SU-DHL-6 (cell line): Measurements from ENCODE around the gene ZNF148.

ENCODE experiments used
- H2AFZ ChIP-seq: fragments of 200-600 bp; sonication (generic); 2 replicates; pipeline ENCODE4 v1.6.1; 2014; ENCODE audit warnings: low read depth, mild to moderate bottlenecking, moderate library complexity, mixed read lengths, antibody characterized with exemption, low read length; ENCODE audit not compliant: severe bottlenecking
- H3F3A ChIP-seq: fragments of 200-600 bp; shearing (Covaris generic); 2 replicates; pipeline ENCODE4 v1.6.0; 2016; ENCODE audit warnings: antibody characterized with exemption, mild to moderate bottlenecking; ENCODE audit not compliant: insufficient read depth
- H3K27ac ChIP-seq: fragments of 200-600 bp; sonication (generic); 2 replicates; pipeline ENCODE4 v1.5.1; 2016; ENCODE audit warnings: low read depth, mild to moderate bottlenecking, low read length, moderate library complexity, mixed read lengths
- H3K27me3 ChIP-seq: fragments of 200-600 bp; sonication (generic), shearing (Covaris generic); 2 replicates; pipeline ENCODE4 v1.6.0; 2014; ENCODE audit warnings: mild to moderate bottlenecking, low read length
- H3K36me3 ChIP-seq: fragments of 200-600 bp; sonication (generic); 2 replicates; pipeline ENCODE4 v1.6.1; 2014; ENCODE audit warnings: mild to moderate bottlenecking, low read length, mixed read lengths
- H3K4me2 ChIP-seq: fragments of 300-600, 200-600 bp; shearing (Covaris generic), sonication (generic); 2 replicates; pipeline ENCODE4 v1.6.0; 2014; ENCODE audit warnings: low read length, low read depth, mild to moderate bottlenecking; ENCODE audit not compliant: poor library complexity, severe bottlenecking
- H3K4me3 ChIP-seq: fragments of 200-600 bp; sonication (generic); 2 replicates; pipeline ENCODE4 v1.5.1; 2014; ENCODE audit warnings: antibody characterized with exemption, low read length, mild to moderate bottlenecking, mixed read lengths; ENCODE audit not compliant: insufficient read depth, poor library complexity, severe bottlenecking
- H3K79me2 ChIP-seq: fragments of 200-600 bp; sonication (generic); 2 replicates; pipeline ENCODE4 v1.6.1; 2014; ENCODE audit warnings: mild to moderate bottlenecking, low read length, moderate library complexity; ENCODE audit not compliant: insufficient read depth
- H3K9ac ChIP-seq: fragments of 200-600 bp; sonication (generic); 2 replicates; pipeline ENCODE4 v1.7.0; 2014; ENCODE audit warnings: mild to moderate bottlenecking, low read length
- H3K9me2 ChIP-seq: fragments of 200-600 bp; sonication (generic); replicated peaks from 2 replicates; pipeline ENCODE4 v1.6.1; 2014; ENCODE audit warnings: low read length; ENCODE audit not compliant: insufficient read depth
- H3K9me3 ChIP-seq: fragments of 200-600 bp; sonication (generic); 2 replicates; pipeline ENCODE4 v1.6.1; 2014; ENCODE audit warnings: low read length, mixed read lengths; ENCODE audit not compliant: insufficient read depth
- H4K20me1 ChIP-seq: fragments of 200-600 bp; sonication (generic); 2 replicates; pipeline ENCODE4 v1.6.1; 2014; ENCODE audit warnings: low read depth, mild to moderate bottlenecking, antibody characterized with exemption, low read length, moderate library complexity, mixed read lengths
- EZH2phosphoT487 ChIP-seq: fragments of 200-600 bp; sonication (generic), shearing (Covaris generic); conservative IDR thresholded peaks from 2 replicates; pipeline ENCODE4 v1.6.1; 2018; ENCODE audit warnings: mild to moderate bottlenecking, antibody characterized with exemption, low read length, moderate library complexity, mixed read lengths
- TF ChIP-seq, protein P1 (sequence below): fragments of 200-600 bp; sonication (generic); IDR thresholded peaks from one replicate; pipeline ENCODE4 v1.5.1; 2017; ENCODE audit warnings: antibody characterized with exemption, mild to moderate bottlenecking, low read length, moderate library complexity; ENCODE audit not compliant: insufficient read depth, poor library complexity, severe bottlenecking

Gene ZNF148

DNA sequence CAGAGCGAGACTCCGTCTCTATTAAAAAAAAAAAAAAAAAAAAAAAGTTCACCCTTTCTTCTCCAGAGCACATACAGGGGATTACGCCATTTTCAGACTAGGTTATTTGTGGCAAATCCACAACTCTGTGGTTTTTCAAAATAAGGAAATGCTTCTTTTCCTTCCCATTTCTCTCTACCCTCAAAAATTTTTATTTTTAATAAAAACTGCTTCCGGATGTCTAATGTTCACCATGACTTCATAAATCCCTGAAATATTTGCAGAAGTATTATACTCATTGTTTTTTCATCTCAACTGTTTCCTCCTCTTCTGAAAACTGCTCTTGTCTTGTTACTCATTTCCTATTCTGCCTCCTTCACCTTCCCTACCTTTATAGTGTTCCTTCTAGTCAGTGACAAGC is 117.6 kb downstream of the ZNF148 start:
- Histone ChIP-seq H2AFZ (no peak overlapping the region), H4K20me1 (no peaks in the 10 kb centered on the region), H3K9ac (no peak overlapping the region), H3K79me2 (no peaks in the 10 kb centered on the region), H3K4me2 (no peak overlapping the region), H3K9me3 (no peaks in the 10 kb centered on the region), H3K4me3 (no peak overlapping the region), H3K27me3 (no peaks in the 10 kb centered on the region), H3K9me2 (no peaks in the 10 kb centered on the region), H3F3A (no peaks in the 10 kb centered on the region; the same call in 1 of the 2 replicates), H3K36me3 (peaks cover 8% of the 10 kb centered on the region; the same call in 1 of the 2 replicates), H3K27ac (no peak overlapping the region)
- TF ChIP-seq, protein P1, sequence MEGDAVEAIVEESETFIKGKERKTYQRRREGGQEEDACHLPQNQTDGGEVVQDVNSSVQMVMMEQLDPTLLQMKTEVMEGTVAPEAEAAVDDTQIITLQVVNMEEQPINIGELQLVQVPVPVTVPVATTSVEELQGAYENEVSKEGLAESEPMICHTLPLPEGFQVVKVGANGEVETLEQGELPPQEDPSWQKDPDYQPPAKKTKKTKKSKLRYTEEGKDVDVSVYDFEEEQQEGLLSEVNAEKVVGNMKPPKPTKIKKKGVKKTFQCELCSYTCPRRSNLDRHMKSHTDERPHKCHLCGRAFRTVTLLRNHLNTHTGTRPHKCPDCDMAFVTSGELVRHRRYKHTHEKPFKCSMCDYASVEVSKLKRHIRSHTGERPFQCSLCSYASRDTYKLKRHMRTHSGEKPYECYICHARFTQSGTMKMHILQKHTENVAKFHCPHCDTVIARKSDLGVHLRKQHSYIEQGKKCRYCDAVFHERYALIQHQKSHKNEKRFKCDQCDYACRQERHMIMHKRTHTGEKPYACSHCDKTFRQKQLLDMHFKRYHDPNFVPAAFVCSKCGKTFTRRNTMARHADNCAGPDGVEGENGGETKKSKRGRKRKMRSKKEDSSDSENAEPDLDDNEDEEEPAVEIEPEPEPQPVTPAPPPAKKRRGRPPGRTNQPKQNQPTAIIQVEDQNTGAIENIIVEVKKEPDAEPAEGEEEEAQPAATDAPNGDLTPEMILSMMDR = no peak
- TF ChIP-seq EZH2phosphoT487 = no peak

DNA sequence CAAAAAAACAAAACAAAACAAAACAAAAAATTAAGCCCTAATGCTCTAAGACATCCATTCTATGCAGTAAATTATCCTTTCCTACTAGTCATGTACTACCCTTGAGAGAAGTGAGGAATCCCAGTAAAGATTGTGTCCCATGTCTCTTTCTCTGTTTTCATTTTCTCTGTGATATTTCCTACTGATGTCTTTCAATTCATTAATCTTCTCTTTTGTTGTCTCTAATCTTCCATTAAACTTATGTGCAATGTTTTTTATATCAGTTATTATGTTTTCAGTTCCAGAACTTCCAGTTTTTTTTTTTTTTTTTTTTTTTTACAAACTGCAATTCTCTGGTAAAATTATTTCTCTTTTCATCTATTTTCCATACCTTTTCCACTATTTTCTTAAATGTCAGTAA is 118.5 kb downstream of the ZNF148 start:
- Histone ChIP-seq H3K4me3 (no peak overlapping the region), H3K79me2 (no peaks in the 10 kb centered on the region), H4K20me1 (no peaks in the 10 kb centered on the region), H3K9ac (no peak overlapping the region), H3K27me3 (no peaks in the 10 kb centered on the region), H3F3A (no peaks in the 10 kb centered on the region; the same call in 1 of the 2 replicates), H3K4me2 (no peak overlapping the region), H3K9me3 (no peaks in the 10 kb centered on the region), H3K27ac (no peak overlapping the region), H2AFZ (no peak overlapping the region), H3K9me2 (no peaks in the 10 kb centered on the region), H3K36me3 (peaks cover 8% of the 10 kb centered on the region; the same call in 1 of the 2 replicates)
- TF ChIP-seq EZH2phosphoT487 = no peak
- TF ChIP-seq, protein P1 = no peak

DNA sequence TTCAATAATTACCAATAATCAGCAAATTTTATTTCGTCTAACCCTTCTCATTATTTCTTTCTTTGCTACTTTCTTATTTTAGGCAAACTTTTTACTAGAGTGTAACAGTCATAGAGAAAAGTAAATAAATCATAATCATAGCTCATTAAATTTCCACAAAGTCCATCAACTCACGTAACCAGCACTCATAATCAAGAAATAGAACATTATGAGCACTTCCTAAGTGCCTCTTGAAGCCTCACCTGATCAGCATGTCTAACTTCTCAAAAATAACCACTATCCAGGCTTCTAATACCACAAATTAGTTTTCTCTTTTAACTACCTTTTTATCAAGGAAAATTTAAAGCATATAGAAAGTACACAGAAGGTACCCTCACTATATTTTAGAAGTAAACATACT is 124.2 kb downstream of the ZNF148 start:
- no peaks in the 10 kb centered on the region for H3K27me3 ChIP-seq
- no peak overlapping the region for H2AFZ ChIP-seq
- H3F3A ChIP-seq = no peaks in the 10 kb centered on the region; the same call in 1 of the 2 replicates
- no peak overlapping the region for H3K4me3 ChIP-seq
- H3K4me2 ChIP-seq = no peak overlapping the region
- no peaks in the 10 kb centered on the region; the same call in 1 of the 2 replicates for H3K79me2 ChIP-seq
- H3K36me3 ChIP-seq = 0 out of 2 replicates have a peak, but pooled peaks cover 3% of the 10 kb centered on the region
- H3K9me3 ChIP-seq = no peaks in the 10 kb centered on the region
- H4K20me1 ChIP-seq = no peaks in the 10 kb centered on the region
- no peak overlapping the region for H3K27ac ChIP-seq
- H3K9me2 ChIP-seq = no peaks in the 10 kb centered on the region
- no peak for TF ChIP-seq EZH2phosphoT487
- TF ChIP-seq, protein P1 = no peak
- H3K9ac ChIP-seq = no peak overlapping the region
